IMR-90 (cell line): ENCODE measurements around the gene MYO1A. TPM values are rescaled to one million over a fixed set of nuclear protein-coding genes. Genes with fewer than 3 reads are reported as not detected.

Experiments used
- ATAC-seq: fragments of 200-7000 bp; cut with Tn5 transposase; 2 replicates; pipeline ENCODE4 v1.9.1; 2020; ENCODE audit warnings: low read depth, mild to moderate bottlenecking, moderate library complexity
- BruUV-seq: library from RNA; stranded (reverse); fragments of 400-500 nt; replicated peaks from 2 replicates; lab custom pipeline; 2021; lab: Mats Ljungman, UMichigan
- CTCF ChIA-PET: fragments of 300-600 bp; formaldehyde crosslinking; extraction: SDS; loops from one replicate; lab custom pipeline; 2021; ENCODE audit warnings: antibody characterized with exemption; lab: Yijun Ruan, JAX
- POLR2A ChIA-PET: fragments of 300-600 bp; sonication (Branson Sonifier 250); formaldehyde crosslinking; loops from one replicate; lab custom pipeline; 2022; ENCODE audit warnings: antibody characterized with exemption; ENCODE audit not compliant: unreplicated experiment; lab: Charles Lee
- DNase-seq: peaks from one replicate; pipeline ENCODE4 v3.0.0; 2013
- H2AFZ ChIP-seq: replicated peaks from 2 replicates; pipeline ENCODE3; 2013; ENCODE audit warnings: low read length, mild to moderate bottlenecking; ENCODE audit not compliant: poor library complexity
- H2AK5ac ChIP-seq: 2 replicates; pipeline ENCODE4 v1.6.1; 2013; ENCODE audit warnings: low read depth, low read length, inconsistent platforms
- H2AK9ac ChIP-seq: replicated peaks from 2 replicates; pipeline ENCODE3; 2013; ENCODE audit warnings: mild to moderate bottlenecking, low read depth, low read length, moderate library complexity; ENCODE audit not compliant: poor library complexity
- H2BK120ac ChIP-seq: 2 replicates; pipeline ENCODE4 v1.6.1; 2013; ENCODE audit warnings: low read depth, low read length, inconsistent platforms
- H2BK15ac ChIP-seq: 3 replicates; pipeline ENCODE4 v1.6.1; 2013; ENCODE audit warnings: low read depth, low read length, inconsistent platforms
- H2BK20ac ChIP-seq: 2 replicates; pipeline ENCODE4 v1.6.1; 2013; ENCODE audit warnings: low read depth, mild to moderate bottlenecking, inconsistent platforms, low read length, moderate library complexity
- H2BK5ac ChIP-seq: 2 replicates; pipeline ENCODE4 v1.6.1; 2013; ENCODE audit warnings: mild to moderate bottlenecking, low read depth, low read length, inconsistent platforms; ENCODE audit not compliant: poor library complexity, severe bottlenecking
- H3K14ac ChIP-seq: replicated peaks from 2 replicates; pipeline ENCODE4 v1.6.1; 2013; ENCODE audit warnings: low read depth, low read length, inconsistent platforms
- H3K18ac ChIP-seq: 2 replicates; pipeline ENCODE4 v1.6.1; 2013; ENCODE audit warnings: low read depth, low read length, control low read depth
- H3K23ac ChIP-seq: 2 replicates; pipeline ENCODE4 v1.6.1; 2013; ENCODE audit warnings: low read depth, low read length, inconsistent platforms
- H3K27ac ChIP-seq: 2 replicates; pipeline ENCODE4 v1.5.1; 2013; ENCODE audit warnings: mild to moderate bottlenecking, control low read depth, low read length; ENCODE audit not compliant: insufficient read depth
- H3K27me3 ChIP-seq: 2 replicates; pipeline ENCODE4 v1.6.1; 2013; ENCODE audit warnings: low read length; ENCODE audit not compliant: control insufficient read depth, insufficient read depth
- H3K36me3 ChIP-seq: 2 replicates; pipeline ENCODE4 v1.6.1; 2013; ENCODE audit warnings: low read length, mixed read lengths; ENCODE audit not compliant: control insufficient read depth, insufficient read depth
- H3K4ac ChIP-seq: 2 replicates; pipeline ENCODE4 v1.6.1; 2013; ENCODE audit warnings: low read depth, low read length, inconsistent platforms
- H3K4me1 ChIP-seq: 2 replicates; pipeline ENCODE4 v1.6.1; 2013; ENCODE audit warnings: low read length, mixed read lengths; ENCODE audit not compliant: control insufficient read depth, insufficient read depth
- H3K4me2 ChIP-seq: 2 replicates; pipeline ENCODE4 v1.6.1; 2013; ENCODE audit warnings: low read depth, mild to moderate bottlenecking, control low read depth, low read length, moderate library complexity
- H3K4me3 ChIP-seq: 2 replicates; pipeline ENCODE4 v1.5.1; 2013; ENCODE audit warnings: low read depth, mild to moderate bottlenecking, control low read depth, low read length, moderate library complexity; ENCODE audit not compliant: insufficient read depth
- H3K56ac ChIP-seq: 2 replicates; pipeline ENCODE4 v1.6.1; 2013; ENCODE audit warnings: low read length, inconsistent platforms; ENCODE audit not compliant: insufficient read depth; ENCODE audit errors: extremely low read depth
- H3K79me1 ChIP-seq, 2 experiments: 2 replicates each; pipeline ENCODE4 v1.6.1; 2013; ENCODE audit warnings: low read length in 2 of 2, inconsistent platforms in 1 of 2, low read depth in 1 of 2
- H3K9ac ChIP-seq: 2 replicates; pipeline ENCODE4 v1.6.1; 2013; ENCODE audit warnings: low read depth, low read length, control low read depth
- H3K9me1 ChIP-seq: 2 replicates; pipeline ENCODE4 v1.6.1; 2013; ENCODE audit warnings: low read length, inconsistent platforms; ENCODE audit not compliant: insufficient read depth
- H3K9me3 ChIP-seq: 2 replicates; pipeline ENCODE4 v1.6.1; 2013; ENCODE audit warnings: low read length; ENCODE audit not compliant: control insufficient read depth, insufficient read depth
- H4K20me1 ChIP-seq: 2 replicates; pipeline ENCODE4 v1.6.1; 2013; ENCODE audit warnings: low read length, inconsistent platforms; ENCODE audit not compliant: insufficient read depth
- H4K5ac ChIP-seq: 2 replicates; pipeline ENCODE4 v1.6.1; 2013; ENCODE audit warnings: mild to moderate bottlenecking, low read depth, low read length, control low read depth
- H4K8ac ChIP-seq, 2 experiments: 2 replicates each; pipeline ENCODE4 v1.6.1; 2013; ENCODE audit warnings: low read depth in 2 of 2, low read length in 2 of 2, control low read depth in 1 of 2, inconsistent platforms in 1 of 2
- H4K91ac ChIP-seq: 2 replicates; pipeline ENCODE4 v1.6.1; 2013; ENCODE audit warnings: low read depth, low read length, inconsistent platforms; ENCODE audit not compliant: insufficient read depth
- BHLHE40 ChIP-seq: fragments of 150-350 bp; IDR thresholded peaks from 2 replicates; pipeline ENCODE4 v1.6.1; 2016; ENCODE audit warnings: mild to moderate bottlenecking, low read depth, low read length
- CEBPB ChIP-seq: IDR thresholded peaks from 2 replicates; pipeline ENCODE4 v1.6.1; 2012; ENCODE audit warnings: low read depth, low read length, improper control_type of control experiment
- MAZ ChIP-seq: IDR thresholded peaks from 2 replicates; pipeline ENCODE4 v1.6.1; 2012; ENCODE audit warnings: low read depth, mild to moderate bottlenecking, low read length, improper control_type of control experiment, moderate library complexity, borderline replicate concordance
- MXI1 ChIP-seq: IDR thresholded peaks from 2 replicates; pipeline ENCODE4 v1.6.1; 2012; ENCODE audit warnings: low read depth, mild to moderate bottlenecking, low read length, moderate library complexity, borderline replicate concordance
- NFE2L2 ChIP-seq: fragments of 150-350 bp; IDR thresholded peaks from 2 replicates; pipeline ENCODE4 v1.6.1; 2016; ENCODE audit warnings: low read depth, mild to moderate bottlenecking, low read length
- RAD21 ChIP-seq: IDR thresholded peaks from 2 replicates; pipeline ENCODE4 v1.6.1; 2012; ENCODE audit warnings: low read length, improper control_type of control experiment
- RFX5 ChIP-seq: IDR thresholded peaks from 2 replicates; pipeline ENCODE4 v1.8.0; 2012; ENCODE audit warnings: low read depth, mild to moderate bottlenecking, low read length, moderate library complexity
- SMC3 ChIP-seq: fragments of 150-350 bp; IDR thresholded peaks from 2 replicates; pipeline ENCODE4 v1.6.1; 2016; ENCODE audit warnings: low read depth, mild to moderate bottlenecking, antibody characterized with exemption, low read length, moderate library complexity
- WGBS, 2 experiments: methylation state at CpG; one replicate each; pipeline versions ENCODE4 v1.1.5 to v1.1.7; 2013; ENCODE audit warnings: missing lambda C conversion rate in 2 of 2; ENCODE audit not compliant: insufficient read length in 1 of 2; ENCODE audit errors: extremely low coverage in 2 of 2; 5-methylcytosine and 5-hydroxymethylcytosine counted together
- dilution Hi-C: fragments of 300-500 bp; cut with HindIII; formaldehyde crosslinking; loops from one replicate; pipeline ENCODE4 v1.14.3; 2018; ENCODE audit warnings: low sequenced_read_pairs; ENCODE audit not compliant: unreplicated experiment
- in situ Hi-C: fragments of 300-500 bp; cut with MboI; formaldehyde crosslinking; loops from 3 replicates; pipeline ENCODE4 v1.14.3; 2019; ENCODE audit warnings: low sequenced_read_pairs, inconsistent platforms, mixed read lengths
- intact Hi-C: fragments of 100-400 bp; cut with micrococcal nuclease; formaldehyde crosslinking; loops from 2 replicates; pipeline ENCODE4 v1.10.0; 2022
- polyA plus RNA-seq, 3 experiments: library from polyadenylated mRNA; depleted of rRNA; stranded (reverse); fragments of >200 nt; gene quantifications; 2 replicates each; pipeline ENCODE4 v1.2.3, GENCODE V29; 2012; ENCODE audit warnings: low replicate concordance in 1 of 3
- total RNA-seq: library from RNA; depleted of rRNA; stranded (reverse); fragments of >200 nt; gene quantifications from 2 replicates; pipeline ENCODE4 v1.2.3, GENCODE V29; 2012

Gene MYO1A
- total and polyA plus RNA-seq, 2 of the 4 experiments (the other 2 are of a cell fraction), result under 0.01 TPM; not detected in 1

DNA sequence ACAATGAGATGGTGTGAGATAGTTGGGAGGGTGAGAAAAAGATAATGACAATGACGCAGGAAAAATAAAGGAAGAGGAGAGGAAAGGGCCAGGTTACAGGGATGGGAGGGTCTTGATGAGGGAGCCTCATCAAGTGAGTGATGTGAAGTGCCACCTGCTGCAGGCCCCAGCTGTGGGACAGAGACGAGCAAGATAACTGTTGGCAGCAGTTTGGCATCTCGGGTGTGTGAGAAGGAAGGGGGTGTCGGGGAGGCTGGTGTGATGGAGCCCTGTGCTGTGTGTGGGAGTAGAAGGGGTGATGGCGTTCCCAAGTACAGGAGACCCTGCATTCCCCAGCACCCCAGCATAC, 22.1 kb downstream of the MYO1A start:
- H2AFZ ChIP-seq, result no peak overlapping the region
- TF ChIP-seq MXI1 (no peak), RAD21 (no peak), MAZ (no peak), BHLHE40 (no peak), NFE2L2 (no peak), SMC3 (no peak), RFX5 (no peak), CEBPB (no peak)
- no peak overlapping the region for H3K56ac ChIP-seq
- BruUV-seq, result no TSS peak
- no peak overlapping the region for H4K5ac ChIP-seq
- no peak overlapping the region for H2AK9ac ChIP-seq
- intact Hi-C loops, result no loop called here
- no peaks in the 10 kb centered on the region for H3K9me1 ChIP-seq
- no peak overlapping the region for H4K8ac ChIP-seq
- H3K14ac ChIP-seq, result no peak overlapping the region
- ATAC-seq, result no peak
- no peaks in the 10 kb centered on the region for H3K79me1 ChIP-seq
- dilution Hi-C loops, result no loop called here
- H3K18ac ChIP-seq, result no peak overlapping the region
- H4K91ac ChIP-seq, result no peak overlapping the region
- no peak overlapping the region for H3K4ac ChIP-seq
- H3K9ac ChIP-seq, result no peak overlapping the region
- no peak for DNase-seq
- peaks cover 61% of the 10 kb centered on the region for H3K27me3 ChIP-seq
- H2AK5ac ChIP-seq, result no peak overlapping the region
- no peak overlapping the region for H3K4me2 ChIP-seq
- ChIA-PET CTCF (no interaction called here), POLR2A (no interaction called here)
- H2BK120ac ChIP-seq, result no peak overlapping the region
- H3K4me1 ChIP-seq, result no peaks in the 10 kb centered on the region
- no peaks in the 10 kb centered on the region for H3K9me3 ChIP-seq
- H4K20me1 ChIP-seq, result no peaks in the 10 kb centered on the region
- 14% methylated on average over 1 of the region's 5 CpGs; no CpG with 5 or more reads in 1 of the 2 experiments for WGBS, 2 experiments
- H2BK20ac ChIP-seq, result no peak overlapping the region
- no peak overlapping the region for H2BK15ac ChIP-seq
- H3K23ac ChIP-seq, result no peak overlapping the region
- H3K4me3 ChIP-seq, result no peak overlapping the region
- no peak overlapping the region for H2BK5ac ChIP-seq
- no peaks in the 10 kb centered on the region for H3K36me3 ChIP-seq
- in situ Hi-C loops, result no loop called here
- H3K27ac ChIP-seq, result no peak overlapping the region
